IMR-90 (cell line): ENCODE results near the gene SH3GLB2. TPM values are rescaled to one million over a fixed set of nuclear protein-coding genes. Genes with fewer than 3 reads are reported as not detected.

Experiments
- ATAC-seq: fragments of 200-7000 bp; cut with Tn5 transposase; 2 replicates; pipeline ENCODE4 v1.9.1; 2020; ENCODE audit warnings: low read depth, mild to moderate bottlenecking, moderate library complexity
- BruUV-seq: library from RNA; stranded (reverse); fragments of 400-500 nt; replicated peaks from 2 replicates; lab custom pipeline; 2021; lab: Mats Ljungman, UMichigan
- CTCF ChIA-PET: fragments of 300-600 bp; formaldehyde crosslinking; extraction: SDS; loops from one replicate; lab custom pipeline; 2021; ENCODE audit warnings: antibody characterized with exemption; lab: Yijun Ruan, JAX
- POLR2A ChIA-PET: fragments of 300-600 bp; sonication (Branson Sonifier 250); formaldehyde crosslinking; loops from one replicate; lab custom pipeline; 2022; ENCODE audit warnings: antibody characterized with exemption; ENCODE audit not compliant: unreplicated experiment; lab: Charles Lee
- DNase-seq: peaks from one replicate; pipeline ENCODE4 v3.0.0; 2013
- H2AFZ ChIP-seq: replicated peaks from 2 replicates; pipeline ENCODE3; 2013; ENCODE audit warnings: low read length, mild to moderate bottlenecking; ENCODE audit not compliant: poor library complexity
- H2AK5ac ChIP-seq: 2 replicates; pipeline ENCODE4 v1.6.1; 2013; ENCODE audit warnings: low read depth, low read length, inconsistent platforms
- H2AK9ac ChIP-seq: replicated peaks from 2 replicates; pipeline ENCODE3; 2013; ENCODE audit warnings: mild to moderate bottlenecking, low read depth, low read length, moderate library complexity; ENCODE audit not compliant: poor library complexity
- H2BK120ac ChIP-seq: 2 replicates; pipeline ENCODE4 v1.6.1; 2013; ENCODE audit warnings: low read depth, low read length, inconsistent platforms
- H2BK15ac ChIP-seq: 3 replicates; pipeline ENCODE4 v1.6.1; 2013; ENCODE audit warnings: low read depth, low read length, inconsistent platforms
- H2BK20ac ChIP-seq: 2 replicates; pipeline ENCODE4 v1.6.1; 2013; ENCODE audit warnings: low read depth, mild to moderate bottlenecking, inconsistent platforms, low read length, moderate library complexity
- H2BK5ac ChIP-seq: 2 replicates; pipeline ENCODE4 v1.6.1; 2013; ENCODE audit warnings: mild to moderate bottlenecking, low read depth, low read length, inconsistent platforms; ENCODE audit not compliant: poor library complexity, severe bottlenecking
- H3K14ac ChIP-seq: replicated peaks from 2 replicates; pipeline ENCODE4 v1.6.1; 2013; ENCODE audit warnings: low read depth, low read length, inconsistent platforms
- H3K18ac ChIP-seq: 2 replicates; pipeline ENCODE4 v1.6.1; 2013; ENCODE audit warnings: low read depth, low read length, control low read depth
- H3K23ac ChIP-seq: 2 replicates; pipeline ENCODE4 v1.6.1; 2013; ENCODE audit warnings: low read depth, low read length, inconsistent platforms
- H3K27ac ChIP-seq: 2 replicates; pipeline ENCODE4 v1.5.1; 2013; ENCODE audit warnings: mild to moderate bottlenecking, control low read depth, low read length; ENCODE audit not compliant: insufficient read depth
- H3K27me3 ChIP-seq: 2 replicates; pipeline ENCODE4 v1.6.1; 2013; ENCODE audit warnings: low read length; ENCODE audit not compliant: control insufficient read depth, insufficient read depth
- H3K36me3 ChIP-seq: 2 replicates; pipeline ENCODE4 v1.6.1; 2013; ENCODE audit warnings: low read length, mixed read lengths; ENCODE audit not compliant: control insufficient read depth, insufficient read depth
- H3K4ac ChIP-seq: 2 replicates; pipeline ENCODE4 v1.6.1; 2013; ENCODE audit warnings: low read depth, low read length, inconsistent platforms
- H3K4me1 ChIP-seq: 2 replicates; pipeline ENCODE4 v1.6.1; 2013; ENCODE audit warnings: low read length, mixed read lengths; ENCODE audit not compliant: control insufficient read depth, insufficient read depth
- H3K4me2 ChIP-seq: 2 replicates; pipeline ENCODE4 v1.6.1; 2013; ENCODE audit warnings: low read depth, mild to moderate bottlenecking, control low read depth, low read length, moderate library complexity
- H3K4me3 ChIP-seq: 2 replicates; pipeline ENCODE4 v1.5.1; 2013; ENCODE audit warnings: low read depth, mild to moderate bottlenecking, control low read depth, low read length, moderate library complexity; ENCODE audit not compliant: insufficient read depth
- H3K56ac ChIP-seq: 2 replicates; pipeline ENCODE4 v1.6.1; 2013; ENCODE audit warnings: low read length, inconsistent platforms; ENCODE audit not compliant: insufficient read depth; ENCODE audit errors: extremely low read depth
- H3K79me1 ChIP-seq, 2 experiments: 2 replicates each; pipeline ENCODE4 v1.6.1; 2013; ENCODE audit warnings: low read length in 2 of 2, inconsistent platforms in 1 of 2, low read depth in 1 of 2
- H3K9ac ChIP-seq: 2 replicates; pipeline ENCODE4 v1.6.1; 2013; ENCODE audit warnings: low read depth, low read length, control low read depth
- H3K9me1 ChIP-seq: 2 replicates; pipeline ENCODE4 v1.6.1; 2013; ENCODE audit warnings: low read length, inconsistent platforms; ENCODE audit not compliant: insufficient read depth
- H3K9me3 ChIP-seq: 2 replicates; pipeline ENCODE4 v1.6.1; 2013; ENCODE audit warnings: low read length; ENCODE audit not compliant: control insufficient read depth, insufficient read depth
- H4K20me1 ChIP-seq: 2 replicates; pipeline ENCODE4 v1.6.1; 2013; ENCODE audit warnings: low read length, inconsistent platforms; ENCODE audit not compliant: insufficient read depth
- H4K5ac ChIP-seq: 2 replicates; pipeline ENCODE4 v1.6.1; 2013; ENCODE audit warnings: mild to moderate bottlenecking, low read depth, low read length, control low read depth
- H4K8ac ChIP-seq, 2 experiments: 2 replicates each; pipeline ENCODE4 v1.6.1; 2013; ENCODE audit warnings: low read depth in 2 of 2, low read length in 2 of 2, control low read depth in 1 of 2, inconsistent platforms in 1 of 2
- H4K91ac ChIP-seq: 2 replicates; pipeline ENCODE4 v1.6.1; 2013; ENCODE audit warnings: low read depth, low read length, inconsistent platforms; ENCODE audit not compliant: insufficient read depth
- CEBPB ChIP-seq: IDR thresholded peaks from 2 replicates; pipeline ENCODE4 v1.6.1; 2012; ENCODE audit warnings: low read depth, low read length, improper control_type of control experiment
- FOS ChIP-seq: fragments of 150-350 bp; IDR thresholded peaks from 2 replicates; pipeline ENCODE4 v1.6.1; 2016; ENCODE audit warnings: low read depth, low read length
- MXI1 ChIP-seq: IDR thresholded peaks from 2 replicates; pipeline ENCODE4 v1.6.1; 2012; ENCODE audit warnings: low read depth, mild to moderate bottlenecking, low read length, moderate library complexity, borderline replicate concordance
- RAD21 ChIP-seq: IDR thresholded peaks from 2 replicates; pipeline ENCODE4 v1.6.1; 2012; ENCODE audit warnings: low read length, improper control_type of control experiment
- SMC3 ChIP-seq: fragments of 150-350 bp; IDR thresholded peaks from 2 replicates; pipeline ENCODE4 v1.6.1; 2016; ENCODE audit warnings: low read depth, mild to moderate bottlenecking, antibody characterized with exemption, low read length, moderate library complexity
- WGBS, 2 experiments: methylation state at CpG; one replicate each; pipeline versions ENCODE4 v1.1.5 to v1.1.7; 2013; ENCODE audit warnings: missing lambda C conversion rate in 2 of 2; ENCODE audit not compliant: insufficient read length in 1 of 2; ENCODE audit errors: extremely low coverage in 2 of 2; 5-methylcytosine and 5-hydroxymethylcytosine counted together
- dilution Hi-C: fragments of 300-500 bp; cut with HindIII; formaldehyde crosslinking; loops from one replicate; pipeline ENCODE4 v1.14.3; 2018; ENCODE audit warnings: low sequenced_read_pairs; ENCODE audit not compliant: unreplicated experiment
- in situ Hi-C: fragments of 300-500 bp; cut with MboI; formaldehyde crosslinking; loops from 3 replicates; pipeline ENCODE4 v1.14.3; 2019; ENCODE audit warnings: low sequenced_read_pairs, inconsistent platforms, mixed read lengths
- intact Hi-C: fragments of 100-400 bp; cut with micrococcal nuclease; formaldehyde crosslinking; loops from 2 replicates; pipeline ENCODE4 v1.10.0; 2022
- polyA plus RNA-seq, 3 experiments: library from polyadenylated mRNA; depleted of rRNA; stranded (reverse); fragments of >200 nt; gene quantifications; 2 replicates each; pipeline ENCODE4 v1.2.3, GENCODE V29; 2012; ENCODE audit warnings: low replicate concordance in 1 of 3
- total RNA-seq: library from RNA; depleted of rRNA; stranded (reverse); fragments of >200 nt; gene quantifications from 2 replicates; pipeline ENCODE4 v1.2.3, GENCODE V29; 2012

Gene SH3GLB2
- total and polyA plus RNA-seq, 2 of the 4 experiments (the other 2 are of a cell fraction), result 36.4 to 68.4 TPM

- DNase-seq, result no peak
- ChIA-PET CTCF (no interaction called here), POLR2A (no interaction called here)
- Histone ChIP-seq H2BK20ac (no peak overlapping the region), H2BK5ac (no peak overlapping the region), H3K4ac (no peak overlapping the region), H3K56ac (no peak overlapping the region), H4K8ac (no peak overlapping the region), H3K23ac (no peak overlapping the region), H3K36me3 (peaks cover 26% of the 10 kb centered on the region), H3K4me2 (no peak overlapping the region), H3K79me1 (no peaks in the 10 kb centered on the region), H4K5ac (no peak overlapping the region), H3K14ac (no peak overlapping the region), H4K20me1 (no peaks in the 10 kb centered on the region), H2BK120ac (no peak overlapping the region), H3K27ac (no peak overlapping the region), H3K9me1 (0 out of 2 replicates have a peak, but pooled peaks cover 4% of the 10 kb centered on the region), H3K18ac (no peak overlapping the region), H2AFZ (no peak overlapping the region), H3K4me1 (no peaks in the 10 kb centered on the region), H3K9me3 (no peaks in the 10 kb centered on the region), H3K27me3 (no peaks in the 10 kb centered on the region), H2AK5ac (no peak overlapping the region), H2BK15ac (no peak overlapping the region), H3K9ac (no peak overlapping the region), H4K91ac (no peak overlapping the region), H2AK9ac (no peak overlapping the region), H3K4me3 (no peak overlapping the region)
- intact Hi-C loops, result no loop called here
- in situ Hi-C loops, result no loop called here
- ATAC-seq, result no peak
- 85% methylated on average over 17 of the region's 31 CpGs; no CpG with 5 or more reads in 1 of the 2 experiments for WGBS, 2 experiments
- no peak for TF ChIP-seq SMC3
- TF ChIP-seq CEBPB, result no peak
- no peak for TF ChIP-seq MXI1
- TF ChIP-seq FOS, result no peak
- TF ChIP-seq RAD21, result no peak
- no TSS peak for BruUV-seq
- dilution Hi-C loops, result no loop called here
Measured at GRCh38 chr9:129068990-129069861, 41.1 kb upstream of the SH3GLB2 start.
